Spinal cord (tissue), 10 donors: Measurements from ENCODE around the gene PRRX1. TPM values are rescaled to one million over a fixed set of nuclear protein-coding genes. Genes with fewer than 3 reads are reported as not detected.

ENCODE experiments used
- DNase-seq, 6 donors: peaks; one replicate each; pipeline versions ENCODE4 v3.0.0 to v3.0.0-alpha.2; 2013 to 2015; ENCODE audit warnings: low spot score in 6 of 6, low read depth in 4 of 6
- H3K27ac ChIP-seq: one replicate; pipeline ENCODE4 v1.5.1; 2013; ENCODE audit warnings: low read depth, low read length, control low read depth
- H3K27me3 ChIP-seq: one replicate; pipeline ENCODE4 v1.6.1; 2013; ENCODE audit warnings: low read length; ENCODE audit not compliant: control insufficient read depth, insufficient read depth
- H3K36me3 ChIP-seq: one replicate; pipeline ENCODE4 v1.6.1; 2013; ENCODE audit warnings: low read length; ENCODE audit not compliant: control insufficient read depth, insufficient read depth
- H3K4me1 ChIP-seq: one replicate; pipeline ENCODE4 v1.6.1; 2013; ENCODE audit warnings: low read length; ENCODE audit not compliant: control insufficient read depth, insufficient read depth
- H3K4me3 ChIP-seq: one replicate; pipeline ENCODE4 v1.5.1; 2013; ENCODE audit warnings: low read depth, low read length, control low read depth
- H3K9me3 ChIP-seq: one replicate; pipeline ENCODE4 v1.6.1; 2013; ENCODE audit warnings: low read length; ENCODE audit not compliant: control insufficient read depth, insufficient read depth
- WGBS: methylation state at CpG from one replicate; pipeline ENCODE4 v1.1.5; 2013; ENCODE audit warnings: missing lambda C conversion rate; ENCODE audit not compliant: insufficient coverage; 5-methylcytosine and 5-hydroxymethylcytosine counted together
- polyA plus RNA-seq, 2 donors: library from polyadenylated mRNA; unstranded; fragments of 120-200 nt; gene quantifications; one replicate each; pipeline ENCODE4 v1.2.1, GENCODE V29; 2013; ENCODE audit not compliant: insufficient read length in 2 of 2
- total RNA-seq, 2 donors: library from RNA; depleted of rRNA in 1 of 2; stranded (reverse); fragments of 120-200 nt in 1 of 2; fragments of >200 nt in 1 of 2; gene quantifications; one replicate each; pipeline versions ENCODE4 v1.2.3 to v1.2.4, GENCODE V29; 2013 to 2014
- donor health status: healthy.

PRRX1 gene
- total and polyA plus RNA-seq, 4 donors = 4.5 to 73.7 (median 36.3) TPM

- Histone ChIP-seq H3K4me3 (no peak overlapping the region), H3K4me1 (no peaks in the 10 kb centered on the region), H3K36me3 (no peaks in the 10 kb centered on the region), H3K27me3 (no peaks in the 10 kb centered on the region), H3K9me3 (no peaks in the 10 kb centered on the region), H3K27ac (no peak overlapping the region)
- DNase-seq = no peak
Observed at GRCh38 chr1:170711682-170712081, 47.8 kb downstream of the PRRX1 start.

DNA sequence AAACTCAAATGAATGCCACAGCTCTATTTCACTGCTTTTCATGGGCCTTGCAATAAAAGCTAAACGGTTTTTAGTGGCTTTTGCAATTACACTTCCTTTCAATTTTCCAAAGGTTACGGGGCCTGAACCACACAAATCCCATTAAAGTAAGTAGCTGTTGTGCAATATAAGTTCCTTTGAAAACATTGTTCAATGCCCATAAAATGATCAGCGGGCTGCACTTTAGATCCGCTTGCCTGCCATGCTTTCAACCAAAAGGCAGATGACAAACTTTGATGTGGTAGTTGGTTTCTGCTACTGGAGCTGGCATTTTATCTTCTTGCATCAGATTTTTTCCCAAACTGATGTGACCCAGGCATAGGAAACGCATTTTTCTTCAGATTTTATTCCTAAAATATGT is 50.2 kb downstream of the PRRX1 start:
- H3K27ac ChIP-seq = no peak overlapping the region
- H3K4me3 ChIP-seq = no peak overlapping the region
- H3K9me3 ChIP-seq = no peaks in the 10 kb centered on the region
- H3K27me3 ChIP-seq = no peaks in the 10 kb centered on the region
- WGBS = 60% methylated on average over 1 of the region's 5 CpGs
- H3K36me3 ChIP-seq = no peaks in the 10 kb centered on the region
- peak in 1 of 6 donors; percentile 44 for DNase-seq
- no peaks in the 10 kb centered on the region for H3K4me1 ChIP-seq

GRCh38 chr1:170714938-170715337 is 51.0 kb downstream of the PRRX1 start:
- H3K27me3 ChIP-seq = no peaks in the 10 kb centered on the region
- no peak for DNase-seq
- no peaks in the 10 kb centered on the region for H3K9me3 ChIP-seq
- WGBS = no CpG with 5 or more reads among the region's 1 CpG
- no peak overlapping the region for H3K4me3 ChIP-seq
- H3K4me1 ChIP-seq = no peaks in the 10 kb centered on the region
- H3K27ac ChIP-seq = no peak overlapping the region
- H3K36me3 ChIP-seq = no peaks in the 10 kb centered on the region

DNA sequence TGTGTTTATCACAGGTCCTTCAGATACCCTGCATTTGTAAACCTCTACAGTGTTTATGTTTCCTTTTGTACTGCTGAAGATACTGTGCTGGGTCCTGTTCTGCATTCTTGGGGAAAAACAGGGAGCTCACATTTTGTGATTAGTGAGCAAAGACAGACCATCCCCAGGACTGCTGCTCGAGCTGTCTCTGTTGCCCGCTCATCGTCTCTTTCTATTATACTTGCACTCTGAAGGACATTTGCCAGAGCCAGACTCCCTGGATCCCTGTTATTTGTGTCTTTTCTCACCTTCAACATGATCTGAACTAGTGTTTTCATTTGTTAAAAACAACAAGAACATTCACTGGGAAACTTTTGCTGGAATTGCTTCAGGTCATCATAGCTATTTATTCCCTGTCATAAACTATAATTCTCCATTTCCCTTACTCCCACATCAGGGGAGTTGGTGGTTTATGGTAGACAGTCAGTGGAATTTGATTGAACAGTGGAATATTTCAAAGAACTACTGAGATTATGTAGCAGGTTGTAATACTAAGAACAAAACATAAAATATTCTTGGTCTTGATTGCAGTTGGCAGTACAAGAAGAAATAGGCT is 53.0 kb downstream of the PRRX1 start:
- H3K27me3 ChIP-seq = no peaks in the 10 kb centered on the region
- no peak overlapping the region for H3K27ac ChIP-seq
- DNase-seq = no peak
- H3K4me3 ChIP-seq = no peak overlapping the region
- H3K36me3 ChIP-seq = no peaks in the 10 kb centered on the region
- H3K4me1 ChIP-seq = no peaks in the 10 kb centered on the region
- WGBS = 58% methylated on average over 3 of the region's 3 CpGs
- no peaks in the 10 kb centered on the region for H3K9me3 ChIP-seq

DNA sequence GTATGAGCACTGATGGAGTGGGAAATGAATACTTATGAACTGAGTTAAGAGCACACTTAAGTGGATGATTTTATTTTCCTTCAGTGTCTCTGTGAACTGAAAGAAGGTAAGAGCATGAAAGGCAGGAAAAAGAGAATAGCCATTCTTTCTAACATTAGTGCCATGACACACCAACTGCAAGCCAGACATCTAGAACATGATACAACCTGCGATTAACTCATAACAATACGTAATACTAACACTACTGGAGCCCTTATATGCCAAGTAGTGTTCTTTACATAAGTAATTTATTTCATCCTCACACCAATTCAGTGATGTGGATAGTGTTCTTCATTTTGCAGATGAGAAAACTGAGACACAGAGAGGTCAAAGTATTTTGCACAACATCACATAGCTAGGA is 56.7 kb downstream of the PRRX1 start:
- Histone ChIP-seq H3K36me3 (no peaks in the 10 kb centered on the region), H3K27ac (no peak overlapping the region), H3K27me3 (no peaks in the 10 kb centered on the region), H3K4me3 (no peak overlapping the region), H3K4me1 (no peaks in the 10 kb centered on the region), H3K9me3 (no peaks in the 10 kb centered on the region)
- DNase-seq = no peak
- no CpG with 5 or more reads among the region's 2 CpGs for WGBS

DNA sequence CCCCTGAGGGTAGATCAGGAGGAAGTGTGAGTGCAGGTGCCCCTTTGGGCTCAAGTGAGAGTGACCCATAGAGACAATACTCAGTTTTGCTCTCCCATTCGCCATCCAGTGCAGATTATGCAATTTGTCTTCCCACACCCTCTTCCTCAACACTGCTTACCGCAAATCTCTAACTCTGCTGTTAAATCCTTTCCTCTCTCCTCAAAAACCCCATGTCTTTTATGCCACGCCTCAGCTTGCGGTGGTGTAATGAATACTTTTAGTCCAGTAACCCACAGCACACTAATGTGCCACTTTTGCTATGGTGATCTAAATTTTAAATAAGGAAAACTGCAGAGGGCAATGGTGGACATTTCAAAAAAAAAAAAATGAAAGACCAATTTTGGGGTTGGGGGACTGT is 57.7 kb downstream of the PRRX1 start:
- no peak overlapping the region for H3K27ac ChIP-seq
- H3K4me3 ChIP-seq = no peak overlapping the region
- no peaks in the 10 kb centered on the region for H3K36me3 ChIP-seq
- H3K4me1 ChIP-seq = no peaks in the 10 kb centered on the region
- H3K27me3 ChIP-seq = no peaks in the 10 kb centered on the region
- DNase-seq = no peak
- 95% methylated on average over 2 of the region's 4 CpGs for WGBS
- no peaks in the 10 kb centered on the region for H3K9me3 ChIP-seq

GRCh38 chr1:170723518-170723917 is 59.6 kb downstream of the PRRX1 start:
- no peaks in the 10 kb centered on the region for H3K27me3 ChIP-seq
- WGBS = no CpG with 5 or more reads among the region's 2 CpGs
- no peaks in the 10 kb centered on the region for H3K4me1 ChIP-seq
- no peak for DNase-seq
- no peaks in the 10 kb centered on the region for H3K9me3 ChIP-seq
- no peak overlapping the region for H3K4me3 ChIP-seq
- H3K36me3 ChIP-seq = no peaks in the 10 kb centered on the region
- H3K27ac ChIP-seq = no peak overlapping the region

DNA sequence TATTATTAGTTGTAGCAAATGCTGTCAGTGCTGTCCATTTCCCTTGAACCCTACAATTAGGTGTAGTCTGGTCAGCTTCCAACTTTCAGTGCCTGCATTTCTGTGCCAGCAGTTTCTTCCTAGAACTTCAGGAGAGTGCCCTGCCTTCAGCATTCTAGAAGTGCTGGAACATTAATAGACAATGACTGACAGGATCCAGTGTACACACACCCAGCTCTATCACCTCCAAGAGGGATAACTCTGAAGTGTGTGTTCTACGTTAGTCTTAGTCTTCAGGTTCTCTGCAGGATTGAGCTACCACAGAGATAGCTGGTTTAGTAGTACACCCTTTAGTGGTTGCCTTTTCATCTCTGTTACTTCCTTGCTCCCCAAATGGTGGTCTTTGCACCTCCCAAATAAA is 61.4 kb downstream of the PRRX1 start:
- no peaks in the 10 kb centered on the region for H3K36me3 ChIP-seq
- no peaks in the 10 kb centered on the region for H3K27me3 ChIP-seq
- no peak overlapping the region for H3K4me3 ChIP-seq
- no peak for DNase-seq
- H3K9me3 ChIP-seq = no peaks in the 10 kb centered on the region
- WGBS = no CpG with 5 or more reads among the region's 1 CpG
- no peaks in the 10 kb centered on the region for H3K4me1 ChIP-seq
- H3K27ac ChIP-seq = no peak overlapping the region

DNA sequence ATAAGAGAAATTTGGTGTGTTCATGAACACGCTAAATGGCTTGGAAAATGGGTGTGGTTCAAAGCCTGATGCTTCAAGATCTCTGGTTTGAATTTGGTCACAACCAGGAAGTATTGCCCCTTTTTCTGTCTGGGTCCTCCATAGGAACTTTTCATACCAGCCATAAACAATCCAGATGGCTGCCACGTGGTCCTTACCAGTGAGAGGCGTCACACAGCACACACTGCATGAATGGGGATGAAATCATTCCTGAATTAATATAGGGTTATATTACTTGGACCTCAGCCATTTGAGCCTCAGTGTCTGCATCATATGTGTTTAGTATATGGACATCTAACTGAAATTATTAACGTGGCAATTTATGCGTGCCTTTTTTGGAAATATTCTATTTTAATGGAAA is 64.0 kb downstream of the PRRX1 start:
- no peaks in the 10 kb centered on the region for H3K9me3 ChIP-seq
- no peaks in the 10 kb centered on the region for H3K36me3 ChIP-seq
- no peak for DNase-seq
- no peaks in the 10 kb centered on the region for H3K27me3 ChIP-seq
- no peak overlapping the region for H3K27ac ChIP-seq
- no CpG with 5 or more reads among the region's 5 CpGs for WGBS
- no peaks in the 10 kb centered on the region for H3K4me1 ChIP-seq
- no peak overlapping the region for H3K4me3 ChIP-seq

DNA sequence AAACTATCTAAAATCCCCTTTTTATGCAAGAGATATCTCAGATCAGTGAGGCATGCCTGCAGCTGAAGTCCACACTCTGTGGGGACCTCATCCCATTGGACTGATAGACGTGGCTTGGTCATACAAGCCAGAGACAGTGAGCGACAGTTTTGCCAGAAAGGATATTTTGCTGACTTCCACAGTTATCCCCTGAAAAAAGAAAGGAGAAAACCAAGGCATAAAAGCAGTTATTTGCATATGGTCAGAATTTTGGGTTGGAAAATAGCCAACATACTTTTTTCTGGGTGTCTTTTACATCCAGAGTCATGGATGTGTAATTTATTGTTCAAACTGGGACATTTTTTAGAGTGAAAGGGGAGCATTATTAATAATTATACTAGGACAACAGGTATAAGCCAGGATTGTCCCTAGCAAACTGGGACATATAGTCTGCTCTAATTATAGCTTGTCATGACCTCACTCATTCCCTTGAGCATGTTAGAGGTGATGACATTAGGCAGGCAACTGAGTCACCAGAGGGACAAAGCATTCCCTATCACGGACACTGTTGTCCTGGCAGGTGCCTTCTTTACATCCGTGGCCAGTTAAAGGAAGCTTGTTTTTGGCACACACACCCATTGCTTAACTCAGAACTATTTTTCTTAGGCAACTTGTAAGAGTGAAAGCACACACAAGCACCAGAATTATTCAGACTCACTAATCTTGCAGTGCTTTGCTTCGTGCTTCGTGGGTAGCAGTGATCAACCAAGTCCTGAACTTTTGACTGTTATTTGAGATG is 65.5 kb downstream of the PRRX1 start:
- no peak overlapping the region for H3K27ac ChIP-seq
- 79% methylated on average over 2 of the region's 6 CpGs for WGBS
- H3K36me3 ChIP-seq = no peaks in the 10 kb centered on the region
- no peaks in the 10 kb centered on the region for H3K27me3 ChIP-seq
- DNase-seq = no peak
- no peaks in the 10 kb centered on the region for H3K4me1 ChIP-seq
- no peaks in the 10 kb centered on the region for H3K9me3 ChIP-seq
- H3K4me3 ChIP-seq = no peak overlapping the region
